Raji (cell line): Measurements from ENCODE around the gene MMP12.

Source experiments
- POLR2A ChIP-seq: IDR thresholded peaks from 2 replicates; pipeline ENCODE4 v1.6.1; 2011; ENCODE audit warnings: low read depth, low read length, control low read depth; ENCODE audit not compliant: insufficient read depth

The MMP12 gene

GRCh38 chr11:102830001-102830727 lies 44.6 kb downstream of the MMP12 start:
- TF ChIP-seq POLR2A = no peak

GRCh38 chr11:102829316-102830000 lies 45.3 kb downstream of the MMP12 start:
- no peak for TF ChIP-seq POLR2A

- TF ChIP-seq POLR2A = no peak
Measured at GRCh38 chr11:102824556-102824955, 50.2 kb downstream of the MMP12 start.

DNA sequence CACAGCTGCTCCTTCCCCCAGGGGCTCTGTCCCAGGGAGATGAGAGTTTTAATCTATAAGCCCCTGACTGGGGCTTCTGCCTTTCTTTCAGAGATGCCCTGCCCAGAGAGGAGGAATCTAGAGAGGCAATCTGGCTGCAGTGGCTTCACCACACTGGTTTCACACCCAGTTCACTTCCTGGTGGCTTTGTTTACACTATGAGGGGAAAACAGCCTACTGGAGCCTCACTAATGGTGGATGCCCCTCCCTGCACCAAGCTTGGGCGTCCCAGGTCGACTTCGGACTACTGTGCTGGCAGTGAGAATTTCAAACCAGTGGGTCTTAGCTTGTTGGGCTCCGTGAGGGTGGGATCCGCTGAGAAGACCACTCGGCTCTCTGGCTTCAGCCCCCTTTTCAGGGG lies 55.3 kb downstream of the MMP12 start:
- no peak for TF ChIP-seq POLR2A

GRCh38 chr11:102813484-102813883 lies 61.3 kb downstream of the MMP12 start:
- no peak for TF ChIP-seq POLR2A
